ENCODE data around the gene EML1.
"Not testable (repeated sequence)": the region's sequence is repeated elsewhere in the genome, so short reads cannot be mapped to it uniquely, and the experiment has no call there.

EML1 gene

GRCh38 chr14:99946652-99947489, 153.7 kb downstream of the EML1 start:
- no peak overlapping the region for H3K27ac Mint-ChIP-seq
- no peaks in the 10 kb centered on the region for H3K9me3 Mint-ChIP-seq
- H3K27me3 Mint-ChIP-seq, result peaks cover 6% of the 10 kb centered on the region
- peaks cover 9% of the 10 kb centered on the region for H3K4me1 Mint-ChIP-seq
- peak overlapping the region; percentile 66 for H3K4me3 Mint-ChIP-seq
- H3K36me3 Mint-ChIP-seq, result no peaks in the 10 kb centered on the region

- Mint-ChIP-seq H3K4me1 (peaks cover 9% of the 10 kb centered on the region), H3K36me3 (no peaks in the 10 kb centered on the region), H3K9me3 (no peaks in the 10 kb centered on the region), H3K4me3 (no peak overlapping the region), H3K27me3 (peaks cover 6% of the 10 kb centered on the region), H3K27ac (no peak overlapping the region)
Measured at GRCh38 chr14:99947695-99948094, 154.5 kb downstream of the EML1 start.

- H3K27me3 Mint-ChIP-seq, H3K4me3 Mint-ChIP-seq, H3K27ac Mint-ChIP-seq, H3K9me3 Mint-ChIP-seq, H3K36me3 Mint-ChIP-seq, H3K4me1 Mint-ChIP-seq: not testable (repeated sequence)
Measured at GRCh38 chr14:99949011-99949732, 156.0 kb downstream of the EML1 start.

- no peaks in the 10 kb centered on the region for H3K36me3 Mint-ChIP-seq
- no peak overlapping the region for H3K4me3 Mint-ChIP-seq
Measured at GRCh38 chr14:99950181-99950580, 157.0 kb downstream of the EML1 start.

GRCh38 chr14:99951085-99951484, 157.9 kb downstream of the EML1 start:
- peaks cover 6% of the 10 kb centered on the region for H3K9me3 Mint-ChIP-seq
- no peaks in the 10 kb centered on the region for H3K36me3 Mint-ChIP-seq
- peaks cover 9% of the 10 kb centered on the region for H3K4me1 Mint-ChIP-seq
- no peak overlapping the region for H3K27ac Mint-ChIP-seq
- H3K27me3 Mint-ChIP-seq, result peaks cover 6% of the 10 kb centered on the region
- H3K4me3 Mint-ChIP-seq, result no peak overlapping the region

More at GRCh38 chr14:99950181-99950580, 157.0 kb downstream of the EML1 start:
- H3K27me3 Mint-ChIP-seq, result peaks cover 6% of the 10 kb centered on the region
- no peak overlapping the region for H3K27ac Mint-ChIP-seq
- H3K4me1 Mint-ChIP-seq, result peaks cover 9% of the 10 kb centered on the region
- H3K9me3 Mint-ChIP-seq, result peaks cover 6% of the 10 kb centered on the region

GRCh38 chr14:99952039-99952438, 158.8 kb downstream of the EML1 start:
- no peak overlapping the region for H3K27ac Mint-ChIP-seq
- H3K36me3 Mint-ChIP-seq, result no peaks in the 10 kb centered on the region
- no peak overlapping the region for H3K4me3 Mint-ChIP-seq
- peaks cover under 1% of the 10 kb centered on the region for H3K4me1 Mint-ChIP-seq
- H3K27me3 Mint-ChIP-seq, result peaks cover 4% of the 10 kb centered on the region
- peaks cover 6% of the 10 kb centered on the region for H3K9me3 Mint-ChIP-seq

- Mint-ChIP-seq H3K4me3 (no peak overlapping the region), H3K36me3 (no peaks in the 10 kb centered on the region), H3K4me1 (no peaks in the 10 kb centered on the region), H3K9me3 (peaks cover 6% of the 10 kb centered on the region), H3K27ac (no peak overlapping the region), H3K27me3 (peaks cover 4% of the 10 kb centered on the region)
Measured at GRCh38 chr14:99952453-99952852, 159.2 kb downstream of the EML1 start.

- Mint-ChIP-seq H3K9me3 (peaks cover 6% of the 10 kb centered on the region), H3K4me3 (no peak overlapping the region), H3K4me1 (no peaks in the 10 kb centered on the region), H3K27me3 (peaks cover 2% of the 10 kb centered on the region), H3K36me3 (peaks cover 3% of the 10 kb centered on the region), H3K27ac (no peak overlapping the region)
Measured at GRCh38 chr14:99955826-99956455, 162.7 kb downstream of the EML1 start.

GRCh38 chr14:99958380-99958779, 165.2 kb downstream of the EML1 start:
- Mint-ChIP-seq H3K9me3 (peaks cover under 1% of the 10 kb centered on the region), H3K4me3 (no peak overlapping the region), H3K27me3 (peaks cover 5% of the 10 kb centered on the region), H3K27ac (no peak overlapping the region), H3K36me3 (peaks cover 3% of the 10 kb centered on the region), H3K4me1 (no peaks in the 10 kb centered on the region)

- H3K36me3 Mint-ChIP-seq, result peaks cover 3% of the 10 kb centered on the region
- H3K27ac Mint-ChIP-seq, result no peak overlapping the region
- no peak overlapping the region for H3K4me3 Mint-ChIP-seq
- H3K9me3 Mint-ChIP-seq, result no peaks in the 10 kb centered on the region
- peaks cover 5% of the 10 kb centered on the region for H3K27me3 Mint-ChIP-seq
- H3K4me1 Mint-ChIP-seq, result no peaks in the 10 kb centered on the region
Measured at GRCh38 chr14:99961826-99962518, 168.8 kb downstream of the EML1 start.

GRCh38 chr14:99964979-99965378, 171.8 kb downstream of the EML1 start:
- Mint-ChIP-seq H3K36me3 (no peaks in the 10 kb centered on the region), H3K4me1 (no peaks in the 10 kb centered on the region), H3K27me3 (peaks cover 6% of the 10 kb centered on the region), H3K9me3 (no peaks in the 10 kb centered on the region), H3K4me3 (no peak overlapping the region), H3K27ac (no peak overlapping the region)

- H3K36me3 Mint-ChIP-seq, result no peaks in the 10 kb centered on the region
- no peak overlapping the region for H3K27ac Mint-ChIP-seq
- no peaks in the 10 kb centered on the region for H3K9me3 Mint-ChIP-seq
- H3K4me1 Mint-ChIP-seq, result no peaks in the 10 kb centered on the region
- H3K27me3 Mint-ChIP-seq, result peaks cover 6% of the 10 kb centered on the region
- H3K4me3 Mint-ChIP-seq, result no peak overlapping the region
Measured at GRCh38 chr14:99966037-99966835, 173.0 kb downstream of the EML1 start.

GRCh38 chr14:99966912-99967311, 173.7 kb downstream of the EML1 start:
- H3K4me1 Mint-ChIP-seq, result no peaks in the 10 kb centered on the region
- H3K9me3 Mint-ChIP-seq, result no peaks in the 10 kb centered on the region
- H3K36me3 Mint-ChIP-seq, result no peaks in the 10 kb centered on the region
- H3K4me3 Mint-ChIP-seq, result no peak overlapping the region
- H3K27ac Mint-ChIP-seq, result no peak overlapping the region
- H3K27me3 Mint-ChIP-seq, result peaks cover 6% of the 10 kb centered on the region

GRCh38 chr14:99968191-99968920, 175.1 kb downstream of the EML1 start:
- H3K4me3 Mint-ChIP-seq, result no peak overlapping the region
- H3K9me3 Mint-ChIP-seq, result no peaks in the 10 kb centered on the region
- peaks cover 9% of the 10 kb centered on the region for H3K4me1 Mint-ChIP-seq
- H3K27me3 Mint-ChIP-seq, result peaks cover 3% of the 10 kb centered on the region
- H3K36me3 Mint-ChIP-seq, result peaks cover 3% of the 10 kb centered on the region
- H3K27ac Mint-ChIP-seq, result peak overlapping the region; percentile 13
